Endothelial cell of umbilical vein (primary cell): ENCODE data around the gene ECHDC1. TPM values are rescaled to one million over a fixed set of nuclear protein-coding genes. Genes with fewer than 3 reads are reported as not detected.

ENCODE experiments used
- BruUV-seq: library from RNA; stranded (reverse); fragments of 400-500 nt; replicated peaks from 2 replicates; lab custom pipeline; 2021; lab: Mats Ljungman, UMichigan
- CTCF ChIA-PET: fragments of 300-600, 350-600 bp; sonication (Branson Sonifier 250); formaldehyde crosslinking; loops from one replicate; lab custom pipeline; 2021; ENCODE audit warnings: antibody characterized with exemption, inconsistent platforms; lab: Charles Lee
- POLR2A ChIA-PET: fragments of 300-600, 350-600 bp; sonication (Branson Sonifier 250); formaldehyde crosslinking; loops from one replicate; lab custom pipeline; 2021; ENCODE audit warnings: antibody characterized with exemption, inconsistent platforms; lab: Charles Lee
- DNase-seq: peaks from one replicate; pipeline ENCODE4 v3.0.0-alpha.2; 2011; ENCODE audit warnings: low read depth, low spot score
- FAIRE-seq: peaks from 2 replicates; lab custom pipeline; 2011; peaks lifted over from hg19 to GRCh38; lab: Jason Lieb, UNC
- H2AFZ ChIP-seq: 2 replicates; pipeline ENCODE4 v1.6.0; 2012; ENCODE audit warnings: low read depth, low read length, control low read depth, inconsistent platforms
- H3K27ac ChIP-seq: 2 replicates; pipeline ENCODE4 v1.5.1; 2011; ENCODE audit warnings: low read depth, mild to moderate bottlenecking, control low read depth, low read length, moderate library complexity; ENCODE audit not compliant: insufficient read depth
- H3K27me3 ChIP-seq, 2 experiments: 2 replicates each; pipeline versions ENCODE4 v1.6.0 to v1.6.1; 2011; ENCODE audit warnings: low read length in 2 of 2, mixed read lengths in 1 of 2; ENCODE audit not compliant: control insufficient read depth in 2 of 2, insufficient read depth in 2 of 2
- H3K36me3 ChIP-seq, 2 experiments: 2 replicates in 1 of 2; 3 replicates in 1 of 2; pipeline ENCODE4 v1.5.1; 2011; ENCODE audit warnings: low read length in 2 of 2, mild to moderate bottlenecking in 1 of 2, moderate library complexity in 1 of 2; ENCODE audit not compliant: control insufficient read depth in 2 of 2, insufficient read depth in 2 of 2; ENCODE audit errors: extremely low read depth in 1 of 2
- H3K4me1 ChIP-seq: 3 replicates; pipeline ENCODE4 v1.5.1; 2011; ENCODE audit warnings: mild to moderate bottlenecking, low read length; ENCODE audit not compliant: control insufficient read depth, insufficient read depth; ENCODE audit errors: extremely low read depth
- H3K4me2 ChIP-seq: 2 replicates; pipeline ENCODE4 v1.6.1; 2011; ENCODE audit warnings: low read length, control low read depth, mixed read lengths; ENCODE audit not compliant: insufficient read depth
- H3K4me3 ChIP-seq, 3 experiments: fragments of 200-600 bp in 1 of 3; sonication (generic), shearing (Covaris generic) in 1 of 3; replicated peaks in 1 of 3; 2 replicates each; pipeline ENCODE4 v1.5.1; 2011 to 2016; ENCODE audit warnings: control low read depth in 3 of 3, low read length in 3 of 3, mild to moderate bottlenecking in 2 of 3, inconsistent platforms in 1 of 3, low read depth in 1 of 3, moderate library complexity in 1 of 3; ENCODE audit not compliant: insufficient read depth in 1 of 3
- H3K79me2 ChIP-seq: 2 replicates; pipeline ENCODE4 v1.6.0; 2012; ENCODE audit warnings: low read length, inconsistent platforms; ENCODE audit not compliant: control insufficient read depth, insufficient read depth
- H3K9ac ChIP-seq: replicated peaks from 2 replicates; pipeline ENCODE3; 2011; ENCODE audit warnings: low read length, control low read depth; ENCODE audit not compliant: insufficient read depth; ENCODE audit errors: extremely low read depth
- H3K9me1 ChIP-seq: replicated peaks from 3 replicates; pipeline ENCODE4 v1.6.0; 2011; ENCODE audit warnings: mild to moderate bottlenecking, low read length; ENCODE audit not compliant: control insufficient read depth, insufficient read depth; ENCODE audit errors: extremely low read depth
- H3K9me3 ChIP-seq: replicated peaks from 2 replicates; pipeline ENCODE4 v1.5.1; 2012; ENCODE audit warnings: low read length, inconsistent platforms; ENCODE audit not compliant: control insufficient read depth, insufficient read depth
- H4K20me1 ChIP-seq: replicated peaks from 2 replicates; pipeline ENCODE3; 2011; ENCODE audit warnings: mild to moderate bottlenecking, low read length; ENCODE audit not compliant: control insufficient read depth, insufficient read depth; ENCODE audit errors: extremely low read depth
- GATA2 ChIP-seq: IDR thresholded peaks from 2 replicates; pipeline ENCODE4 v1.7.0; 2011; ENCODE audit warnings: low read depth, mild to moderate bottlenecking, moderate library complexity, mixed read lengths, low read length; ENCODE audit not compliant: insufficient read length, insufficient read depth
- MYC ChIP-seq: IDR thresholded peaks from one replicate; pipeline ENCODE4 v1.6.1; 2011; ENCODE audit warnings: mild to moderate bottlenecking, low read depth, low read length
- POLR2A ChIP-seq: IDR thresholded peaks from 2 replicates; pipeline ENCODE4 v1.6.1; 2012; ENCODE audit warnings: low read depth, mild to moderate bottlenecking, control low read depth, low read length
- POLR2AphosphoS5 ChIP-seq: IDR thresholded peaks from 2 replicates; pipeline ENCODE4 v1.6.1; 2012; ENCODE audit warnings: low read depth, mild to moderate bottlenecking, control low read depth, low read length, moderate library complexity; ENCODE audit not compliant: insufficient read depth
- dilution Hi-C: fragments of 300-500 bp; cut with MboI; formaldehyde crosslinking; loops from one replicate; pipeline ENCODE4 v1.15.0; 2019; ENCODE audit warnings: low sequenced_read_pairs; ENCODE audit not compliant: extremely low pct_ligation_motif_present
- intact Hi-C: fragments of 100-400 bp; cut with micrococcal nuclease; formaldehyde crosslinking; loops from one replicate; pipeline ENCODE4 v1.10.0; 2022
- polyA plus RNA-seq, 4 experiments: library from polyadenylated mRNA; depleted of rRNA in 3 of 4; stranded (reverse) in 3 of 4; unstranded in 1 of 4; fragments of >200 nt; gene quantifications; 2 replicates each; pipeline versions ENCODE4 v1.2.1 to v1.2.3, GENCODE V29; 2011 to 2012; ENCODE audit warnings: missing spikeins in 1 of 4
- total RNA-seq: library from RNA; stranded (reverse); gene quantifications from 2 replicates; pipeline ENCODE4 v1.2.3, GENCODE V29; 2021
- TF ChIP-seq, protein P1 (sequence below), 2 donors: IDR thresholded peaks; 1 replicate in 1 of 2; 2 replicates in 1 of 2; pipeline ENCODE4 v1.5.1; 2011; ENCODE audit warnings: low read length in 2 of 2, mild to moderate bottlenecking in 2 of 2, moderate library complexity in 2 of 2, control low read depth in 1 of 2, inconsistent platforms in 1 of 2, low read depth in 1 of 2; ENCODE audit not compliant: insufficient read depth in 1 of 2; ENCODE audit errors: extremely low read depth in 1 of 2
- TF ChIP-seq, protein P2 (sequence below): IDR thresholded peaks from 2 replicates; pipeline ENCODE4 v1.6.1; 2011; ENCODE audit not compliant: insufficient read depth, insufficient read length

ECHDC1 gene
- total and polyA plus RNA-seq, 2 donors (not counting 3 experiments of a cell fraction or from before 2014, with no cell fraction given): 8.1 to 36.8 TPM

DNA sequence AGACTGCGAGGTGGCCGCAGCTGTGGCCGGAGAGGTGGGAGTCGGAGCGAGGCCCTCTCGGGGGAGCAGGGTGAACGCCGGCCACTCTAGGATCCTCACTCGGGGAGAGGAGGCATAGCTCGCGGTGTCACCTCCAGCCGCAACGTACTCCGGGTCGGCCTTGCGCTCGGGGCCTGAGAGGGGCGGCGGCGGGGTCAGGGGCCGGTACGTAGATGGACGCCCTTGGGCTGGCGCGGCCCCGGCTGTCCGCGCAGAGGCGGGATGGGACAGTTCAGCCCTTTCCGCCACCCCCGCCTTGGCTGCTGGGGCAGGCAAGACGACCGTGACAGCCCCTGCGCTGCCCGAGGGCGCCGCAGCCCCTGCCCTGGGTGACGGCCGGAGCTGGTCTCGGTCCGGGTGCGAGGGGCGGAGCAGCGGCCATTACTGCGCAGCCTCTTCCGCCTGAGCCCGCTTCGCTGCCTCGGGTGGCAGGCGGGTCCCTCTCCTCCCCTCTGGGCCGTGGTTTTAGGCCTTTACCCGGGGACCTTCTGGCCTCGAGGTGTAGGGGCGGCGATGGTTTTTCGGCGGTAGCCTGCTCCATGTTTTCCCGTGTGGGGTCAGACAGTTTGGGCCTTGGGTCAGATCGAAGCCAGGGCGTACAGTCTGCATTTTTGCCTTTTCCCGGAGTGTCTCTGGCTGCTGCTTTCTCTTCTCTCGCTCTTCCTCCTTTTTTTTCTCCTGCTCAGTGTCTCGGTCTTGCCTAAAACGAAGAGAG is 76.3 kb downstream of the ECHDC1 start:
- BruUV-seq: no TSS peak
- H3K27ac ChIP-seq: peak overlapping the region; percentile 74
- POLR2A ChIA-PET: interaction anchor here (0.6 to 1.8 kb wide), 9 partner anchors 23 to 334 kb away, joined by 3 to 14 read pairs (median 3); no protein-coding TSS in a partner anchor
- peak overlapping the region; percentile 94 for H3K4me2 ChIP-seq
- dilution Hi-C loops (no loop called here), intact Hi-C loops (loop anchor here (1.0 to 5.0 kb wide), 9 partner anchors 34 to 1270 kb away; partner anchors contain the start of gene ECHDC1)
- peak overlapping the region; percentile 92 to 99 (median 98) for H3K4me3 ChIP-seq
- DNase-seq (peak; percentile 79), FAIRE-seq (no peak)
- no peak for TF ChIP-seq MYC
- peak; percentile 97 for TF ChIP-seq POLR2AphosphoS5
- peak; percentile 93 for TF ChIP-seq POLR2A
- no peaks in the 10 kb centered on the region for H3K9me1 ChIP-seq
- no peaks in the 10 kb centered on the region for H3K36me3 ChIP-seq
- H3K79me2 ChIP-seq: peaks cover 49% of the 10 kb centered on the region
- H2AFZ ChIP-seq: peak overlapping the region; percentile 100
- peak overlapping the region; percentile 83 for H3K9ac ChIP-seq
- no peaks in the 10 kb centered on the region for H3K27me3 ChIP-seq
- peaks cover 20% of the 10 kb centered on the region for H3K4me1 ChIP-seq
- H4K20me1 ChIP-seq: peaks cover 12% of the 10 kb centered on the region
- CTCF ChIA-PET: interaction anchor here (0.6 to 3.0 kb wide), 47 partner anchors 8 to 1476 kb away, joined by 3 to 115 read pairs (median 6); partner anchors contain the start of genes ECHDC1, NCOA7, RSPO3 and TRMT11
- H3K9me3 ChIP-seq: no peaks in the 10 kb centered on the region

DNA sequence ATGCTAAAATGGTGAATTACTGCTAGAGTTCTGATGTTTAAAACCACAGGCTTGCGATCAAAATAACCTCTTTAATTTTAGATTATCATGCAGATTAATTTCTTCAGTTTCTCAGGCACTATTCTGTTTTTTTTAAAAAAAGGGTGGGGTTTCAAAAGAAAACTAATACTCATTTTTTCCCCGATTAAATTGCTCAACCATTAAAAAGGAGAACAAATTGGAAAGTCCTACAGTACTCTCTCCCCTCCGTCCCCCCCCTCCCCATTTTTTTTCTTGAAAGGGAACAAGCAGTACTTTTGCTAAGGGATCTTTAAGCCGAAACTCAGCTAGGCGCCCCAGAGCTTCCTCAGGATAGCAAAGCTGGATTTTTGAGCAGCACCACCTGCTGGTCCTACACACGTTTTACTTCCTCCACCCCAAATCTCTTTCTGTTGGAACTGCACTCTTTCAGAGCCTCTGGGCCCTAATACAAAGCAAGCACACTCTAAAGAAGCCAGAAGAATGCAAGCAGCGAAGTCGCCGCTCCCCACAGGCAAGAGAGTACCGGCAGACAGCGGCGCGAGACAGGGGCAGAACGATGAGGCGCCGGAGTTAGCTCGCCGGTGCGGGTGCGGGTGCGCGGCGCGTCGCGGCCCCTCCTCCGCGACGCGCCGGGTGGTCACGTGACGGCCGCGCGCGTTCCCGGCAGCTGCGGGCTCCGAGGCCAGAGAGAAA is 77.1 kb downstream of the ECHDC1 start, which contains the start of gene RNF146:
TSS of gene RNF146 (plus strand) at position 687 of the 714 bp plus-strand sequence. CDS start 13,475 bp downstream, outside the sequence.
- peak; percentile 77 for FAIRE-seq
- BruUV-seq: TSS peak; percentile 46
- CTCF ChIA-PET: interaction anchor here (0.6 to 3.0 kb wide), 52 partner anchors 9 to 1475 kb away, joined by 3 to 115 read pairs (median 6); partner anchors contain the start of genes ECHDC1, NCOA7, RSPO3 and TRMT11

More for the DNA sequence above, 77.1 kb downstream of the ECHDC1 start, which contains the start of gene RNF146:
- H3K4me3 ChIP-seq: peak within 1 kb of the TSS; percentile 92 to 99 (median 98)
- POLR2A ChIA-PET: interaction anchor here (0.6 to 1.8 kb wide), 9 partner anchors 23 to 333 kb away, joined by 3 to 14 read pairs (median 3); no protein-coding TSS in a partner anchor
- no peaks in the 10 kb centered on the region for H3K9me3 ChIP-seq
- no peaks in the 10 kb centered on the region for H3K36me3 ChIP-seq
- TF ChIP-seq, protein P1, sequence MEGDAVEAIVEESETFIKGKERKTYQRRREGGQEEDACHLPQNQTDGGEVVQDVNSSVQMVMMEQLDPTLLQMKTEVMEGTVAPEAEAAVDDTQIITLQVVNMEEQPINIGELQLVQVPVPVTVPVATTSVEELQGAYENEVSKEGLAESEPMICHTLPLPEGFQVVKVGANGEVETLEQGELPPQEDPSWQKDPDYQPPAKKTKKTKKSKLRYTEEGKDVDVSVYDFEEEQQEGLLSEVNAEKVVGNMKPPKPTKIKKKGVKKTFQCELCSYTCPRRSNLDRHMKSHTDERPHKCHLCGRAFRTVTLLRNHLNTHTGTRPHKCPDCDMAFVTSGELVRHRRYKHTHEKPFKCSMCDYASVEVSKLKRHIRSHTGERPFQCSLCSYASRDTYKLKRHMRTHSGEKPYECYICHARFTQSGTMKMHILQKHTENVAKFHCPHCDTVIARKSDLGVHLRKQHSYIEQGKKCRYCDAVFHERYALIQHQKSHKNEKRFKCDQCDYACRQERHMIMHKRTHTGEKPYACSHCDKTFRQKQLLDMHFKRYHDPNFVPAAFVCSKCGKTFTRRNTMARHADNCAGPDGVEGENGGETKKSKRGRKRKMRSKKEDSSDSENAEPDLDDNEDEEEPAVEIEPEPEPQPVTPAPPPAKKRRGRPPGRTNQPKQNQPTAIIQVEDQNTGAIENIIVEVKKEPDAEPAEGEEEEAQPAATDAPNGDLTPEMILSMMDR (IDR thresholded peaks at IDR 0.05; ENCODE audit: extremely low read depth in 1 of 2, insufficient read depth in 1 of 2, low read depth in 1 of 2, low read length in 2 of 2): peak; percentile 67 to 73
- TF ChIP-seq, protein P2, sequence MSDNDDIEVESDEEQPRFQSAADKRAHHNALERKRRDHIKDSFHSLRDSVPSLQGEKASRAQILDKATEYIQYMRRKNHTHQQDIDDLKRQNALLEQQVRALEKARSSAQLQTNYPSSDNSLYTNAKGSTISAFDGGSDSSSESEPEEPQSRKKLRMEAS: peak; percentile 64
- TF ChIP-seq GATA2: no peak
- dilution Hi-C loops (no loop called here), intact Hi-C loops (loop anchor here (1.0 to 5.0 kb wide), 9 partner anchors 34 to 1269 kb away; partner anchors contain the start of gene ECHDC1)
- DNase-seq: peak; percentile 90
- peak within 1 kb of the TSS; percentile 100 for H2AFZ ChIP-seq
- peaks cover 20% of the 10 kb centered on the region for H3K4me1 ChIP-seq
- peak within 1 kb of the TSS; percentile 74 for H3K27ac ChIP-seq
- peak within 1 kb of the TSS; percentile 83 for H3K9ac ChIP-seq
- peaks cover 12% of the 10 kb centered on the region for H4K20me1 ChIP-seq
- H3K9me1 ChIP-seq: no peaks in the 10 kb centered on the region
- no peaks in the 10 kb centered on the region for H3K27me3 ChIP-seq
- peaks cover 43% of the 10 kb centered on the region for H3K79me2 ChIP-seq
- H3K4me2 ChIP-seq: peak within 1 kb of the TSS; percentile 94
